Activated T-cell treated with anti-CD3 and anti-CD28 coated beads, Interleukin-2, amount 50 U/mL, for 48 hours (primary cell): ENCODE results near the gene RPL29.
A peak's percentile ranks its signal among the peaks of the same experiment; 100 is the strongest.

Experiments used
- DNase-seq, 2 experiments: peaks; one replicate each; pipeline ENCODE4 v3.0.0-alpha.2; 2020

The RPL29 gene

GRCh38 chr3:51980253-51980652 is 15.4 kb downstream of the RPL29 start:
- DNase-seq = no peak

GRCh38 chr3:51978143-51978502 is 17.6 kb downstream of the RPL29 start:
- no peak for DNase-seq

DNA sequence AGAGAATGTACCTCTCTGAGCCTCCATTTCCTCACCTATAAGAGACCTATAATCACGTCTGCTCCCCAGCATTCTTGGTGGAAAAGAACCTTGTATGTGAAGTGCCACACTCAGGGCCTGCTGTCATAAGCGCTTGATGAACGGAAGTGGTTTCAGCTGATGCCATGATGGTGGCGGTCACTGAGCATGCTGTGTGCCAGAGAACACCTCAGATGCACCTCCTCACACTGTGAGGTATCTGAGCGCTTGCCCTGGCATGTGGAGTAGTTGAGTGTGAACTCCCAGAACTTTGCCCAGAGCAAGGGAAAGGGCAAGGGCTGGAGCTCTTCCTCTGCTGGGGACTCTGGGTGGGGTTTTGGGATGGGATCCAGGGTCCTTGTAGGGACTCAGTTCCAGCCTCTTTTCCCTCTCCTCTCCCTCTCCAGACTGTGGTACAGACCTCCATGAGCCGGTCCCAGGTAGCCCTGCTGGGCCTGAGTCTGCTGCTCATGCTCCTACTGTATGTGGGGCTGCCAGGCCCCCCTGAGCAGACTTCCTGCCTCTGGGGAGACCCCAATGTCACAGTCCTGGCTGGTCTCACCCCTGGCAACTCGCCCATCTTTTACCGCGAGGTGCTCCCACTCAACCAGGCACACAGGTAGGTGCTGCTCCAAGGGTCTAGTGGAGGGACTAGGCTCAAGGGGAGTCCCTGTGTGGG is 18.1 kb downstream of the RPL29 start:
- DNase-seq = no peak

DNA sequence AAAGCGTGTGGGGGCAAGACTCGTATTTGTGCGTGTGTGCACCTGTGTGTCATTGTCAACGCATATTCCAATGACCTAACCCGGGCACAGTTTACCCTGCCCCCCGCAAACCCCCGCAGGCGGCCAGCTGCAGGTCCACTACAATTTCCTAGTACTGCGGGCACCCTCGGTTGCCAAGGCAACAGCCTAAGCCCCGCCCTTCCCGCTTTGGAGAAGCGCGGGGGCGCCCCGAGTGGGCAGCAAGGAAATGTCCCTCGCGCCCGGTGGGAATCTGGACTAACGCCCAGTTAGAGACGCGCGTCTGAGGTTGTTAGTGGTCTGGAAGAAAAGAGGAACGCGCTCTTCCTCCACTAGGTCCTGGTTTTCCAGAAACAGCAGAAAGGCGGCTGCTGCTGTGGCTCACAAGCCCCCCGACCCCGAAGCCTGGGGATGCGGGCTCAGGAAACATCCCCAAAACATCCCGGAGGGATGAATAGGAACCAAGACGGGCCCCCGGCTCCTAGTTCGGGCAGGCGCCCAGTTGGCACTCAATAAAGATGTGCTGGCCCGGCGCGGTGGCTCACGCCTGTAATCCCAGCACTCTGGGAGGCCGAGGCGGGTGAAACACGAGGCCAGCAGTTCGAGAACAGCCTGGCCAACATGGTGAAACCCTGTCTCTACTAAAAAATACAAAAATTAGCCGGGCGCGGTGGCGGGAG is 19.7 kb downstream of the RPL29 start:
- DNase-seq = peak in 1 of 2 experiments; percentile 61

- DNase-seq = peak; percentile 78 to 83
Measured at GRCh38 chr3:51974963-51975851, 20.5 kb downstream of the RPL29 start, which contains the start of gene ABHD14A. Gene ABHD14A (plus strand): TSS chr3:51975064. CDS start chr3:51975136, 72 bp downstream.

DNA sequence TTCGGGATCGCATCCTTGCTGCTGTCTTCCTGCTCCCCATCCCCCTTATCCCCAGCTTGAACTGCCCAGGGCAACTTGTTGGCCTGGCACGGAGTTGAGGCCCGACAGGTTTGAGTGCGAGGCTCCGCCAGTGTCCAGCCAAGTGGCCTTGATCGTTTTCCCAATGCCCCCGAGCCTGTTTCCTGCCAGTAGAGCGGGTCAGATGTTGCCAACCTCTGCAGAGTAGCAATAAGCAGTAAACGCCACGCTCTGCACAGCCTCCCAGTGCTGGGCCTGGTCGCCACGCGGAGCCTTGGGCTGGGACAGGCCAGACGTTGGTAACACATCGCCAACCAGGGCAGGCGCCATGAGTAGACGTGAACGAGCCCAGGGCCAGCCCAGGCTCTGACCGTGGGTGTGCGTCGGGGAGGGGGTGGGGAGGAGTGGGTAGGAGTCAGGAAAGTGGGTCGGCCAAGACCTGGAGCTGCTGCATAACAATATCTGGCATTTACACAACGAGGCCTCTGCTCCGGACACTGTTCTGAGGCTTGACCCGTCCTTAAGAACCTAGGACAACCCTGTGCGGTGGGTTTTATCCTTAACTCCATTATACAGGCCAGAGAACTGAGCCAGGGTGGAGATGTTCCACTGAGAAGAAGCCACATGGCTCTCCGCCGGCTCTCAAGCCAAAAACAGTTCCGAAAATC is 21.3 kb downstream of the RPL29 start:
- no peak for DNase-seq

DNA sequence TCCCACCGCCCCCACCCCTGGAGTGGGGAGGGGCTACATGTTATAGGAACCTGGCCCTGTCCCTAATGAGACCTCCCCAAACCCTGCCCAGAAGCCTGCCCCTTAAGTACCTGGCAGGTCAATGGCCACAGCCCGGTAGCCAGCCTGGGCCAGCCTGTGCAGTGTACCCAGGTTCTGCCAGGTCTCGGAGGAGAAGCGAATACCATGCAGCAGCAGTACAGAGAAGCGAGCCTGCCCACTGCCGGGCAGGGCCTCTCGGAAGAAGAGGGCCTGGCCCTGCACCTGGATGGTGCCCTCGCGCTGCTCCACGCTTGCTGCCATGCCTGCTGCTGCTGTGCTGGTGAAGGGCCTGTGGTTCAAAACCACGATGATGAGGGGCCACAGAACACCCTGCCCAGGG is 24.3 kb downstream of the RPL29 start:
- no peak for DNase-seq

GRCh38 chr3:51970606-51971300 is 24.9 kb downstream of the RPL29 start:
- DNase-seq = no peak

DNA sequence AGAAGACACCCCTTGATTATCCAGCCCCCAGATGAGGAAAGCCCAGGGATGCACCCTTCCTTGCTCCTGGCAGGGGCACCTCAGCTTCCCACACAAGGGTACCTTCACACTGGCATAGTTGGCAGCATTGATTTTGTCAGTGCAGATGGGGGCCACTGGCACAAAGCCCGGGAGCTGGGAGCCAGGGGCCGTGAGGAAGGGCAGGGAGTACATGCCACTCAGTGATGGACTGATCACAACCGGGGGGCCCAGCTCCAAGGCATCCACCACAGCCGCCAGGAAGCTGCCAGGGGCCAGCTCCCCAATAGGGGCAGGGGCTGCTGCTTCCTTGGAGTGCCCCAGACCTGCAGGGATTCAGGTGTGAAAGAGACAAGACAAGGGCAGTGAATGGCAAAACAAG is 25.9 kb downstream of the RPL29 start:
- DNase-seq = no peak

DNA sequence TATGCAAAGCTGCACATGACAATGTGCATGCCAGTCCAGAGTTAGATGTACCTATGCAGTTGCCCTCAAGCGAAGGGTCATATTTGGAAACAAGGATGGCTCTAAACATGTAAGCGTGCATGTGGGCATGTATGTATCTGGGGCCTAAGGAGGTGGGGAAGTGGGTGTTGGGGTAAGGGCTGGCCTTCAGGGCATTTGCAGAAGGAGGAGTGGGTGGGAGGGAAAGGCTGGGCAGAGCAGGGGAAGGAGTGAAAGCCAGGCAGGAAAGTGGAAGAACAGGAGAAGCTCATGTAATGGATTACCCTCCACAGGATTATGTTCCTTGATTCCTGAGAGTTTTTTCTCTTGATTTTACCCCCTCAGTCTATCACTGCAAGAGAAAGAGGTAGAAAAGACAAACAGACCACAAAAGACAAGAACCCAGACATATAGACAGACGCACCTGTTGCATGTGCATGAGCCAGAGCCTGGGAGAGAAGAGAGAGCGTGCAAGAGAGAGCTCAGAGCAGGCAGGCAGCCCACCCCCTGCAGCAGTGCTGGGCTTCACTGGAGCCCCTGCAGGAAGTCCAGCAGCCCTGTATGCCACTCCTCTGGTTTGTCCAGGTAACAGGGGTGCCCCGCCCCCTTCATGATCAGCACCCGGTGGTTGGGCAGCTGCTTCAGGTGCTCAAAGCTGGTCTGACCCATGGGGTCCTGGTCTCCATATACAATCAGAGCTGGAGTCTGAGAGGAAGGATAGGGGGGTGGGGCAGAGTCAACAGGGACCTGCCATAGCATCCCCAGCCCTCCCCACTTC is 26.6 kb downstream of the RPL29 start:
- DNase-seq = no peak

- DNase-seq = no peak
Measured at GRCh38 chr3:51968170-51968775, 27.4 kb downstream of the RPL29 start.

- DNase-seq = peak in 1 of 2 experiments; percentile 63
Measured at GRCh38 chr3:51967384-51968169, 28.1 kb downstream of the RPL29 start, which contains the start of gene PCBP4. Gene PCBP4 (minus strand): TSS chr3:51967454. CDS start chr3:51961240, 6,214 bp downstream.

GRCh38 chr3:51966922-51967383 is 28.7 kb downstream of the RPL29 start:
- DNase-seq = no peak

DNA sequence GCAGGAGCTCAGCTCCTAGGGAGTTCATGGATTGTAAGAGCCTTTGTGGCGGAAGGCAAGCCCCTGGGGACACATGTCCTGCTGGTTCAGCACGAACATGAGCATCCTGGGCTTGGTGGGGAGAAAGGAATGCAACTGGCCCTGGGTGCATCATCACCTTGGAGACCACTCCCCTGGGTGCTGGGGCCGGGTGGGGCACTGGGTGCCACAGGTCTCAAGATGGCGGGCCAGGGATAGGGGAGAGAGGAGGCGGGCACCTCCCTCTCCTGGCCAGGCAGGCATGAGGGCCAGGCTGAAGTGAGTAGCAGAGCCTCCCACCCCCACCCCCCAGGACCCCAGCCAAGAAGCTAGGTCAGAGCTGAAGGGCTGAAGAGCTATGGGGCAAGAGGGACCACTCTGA is 29.2 kb downstream of the RPL29 start:
- no peak for DNase-seq

GRCh38 chr3:51966016-51966415 is 29.7 kb downstream of the RPL29 start:
- no peak for DNase-seq

GRCh38 chr3:51964521-51964920 is 31.2 kb downstream of the RPL29 start:
- no peak for DNase-seq

DNA sequence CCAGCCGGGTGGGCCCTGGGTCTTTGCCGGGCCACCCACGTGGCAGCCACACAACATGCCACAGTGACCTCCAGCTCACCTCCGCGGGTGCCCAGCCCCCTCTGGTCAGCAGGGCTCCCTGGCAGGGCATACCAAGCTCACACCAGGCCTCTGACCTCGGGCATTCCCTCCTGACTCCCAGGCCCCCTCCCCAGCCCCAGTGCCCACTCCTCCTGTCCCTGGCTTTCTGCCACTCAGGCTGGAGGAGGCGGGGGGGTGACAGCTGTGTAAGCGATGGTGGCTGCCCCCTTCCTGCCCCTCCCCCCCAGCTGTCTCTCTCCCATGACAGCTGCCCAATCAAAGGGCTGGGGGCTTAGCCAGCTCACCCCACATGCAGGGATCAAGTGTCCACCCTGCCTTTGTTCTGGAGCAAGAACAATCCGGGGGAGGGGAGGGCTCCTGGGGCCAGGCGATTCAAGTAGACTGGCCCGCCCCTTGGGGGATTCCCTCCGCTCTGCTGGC is 31.7 kb downstream of the RPL29 start:
- no peak for DNase-seq

GRCh38 chr3:51962854-51963530 is 32.7 kb downstream of the RPL29 start:
- DNase-seq = no peak
